BLaER1 treated with 17β-estradiol and CSF1 and Interleukin-3, amounts not matched to agents 10 nM and 100 nM (cell line): ENCODE data around the gene SMARCAL1.

Experiments used
- H3K27ac ChIP-seq, 11 experiments: shearing (Covaris generic); formaldehyde crosslinking; 2 replicates each; pipeline ENCODE4 v1.8.1; 2022
- H3K27me3 ChIP-seq, 11 experiments: shearing (Covaris generic); formaldehyde crosslinking; 2 replicates each; pipeline ENCODE4 v1.8.1; 2022
- H3K36me3 ChIP-seq, 11 experiments: shearing (Covaris generic); formaldehyde crosslinking; 2 replicates each; pipeline ENCODE4 v1.8.1; 2022
- H3K4me1 ChIP-seq, 10 experiments: shearing (Covaris generic); formaldehyde crosslinking; 2 replicates each; pipeline ENCODE4 v1.8.1; 2022
- H3K4me2 ChIP-seq, 11 experiments: shearing (Covaris generic); formaldehyde crosslinking; 2 replicates each; pipeline ENCODE4 v1.8.1; 2022
- H3K4me3 ChIP-seq, 10 experiments: shearing (Covaris generic); formaldehyde crosslinking; 2 replicates each; pipeline ENCODE4 v1.8.1; 2022
- H3K9ac ChIP-seq, 11 experiments: shearing (Covaris generic); formaldehyde crosslinking; 2 replicates each; pipeline ENCODE4 v1.8.1; 2022
- H3K9me3 ChIP-seq, 11 experiments: shearing (Covaris generic); formaldehyde crosslinking; replicated peaks in 1 of 11; 2 replicates each; pipeline ENCODE4 v1.8.1; 2022
- H4K20me1 ChIP-seq, 11 experiments: shearing (Covaris generic); formaldehyde crosslinking; 2 replicates each; pipeline ENCODE4 v1.8.1; 2022
- Cebpa-rat ChIP-seq, 11 experiments: shearing (Covaris generic); IDR thresholded peaks; 2 replicates each; pipeline ENCODE4 v1.8.1; 2022

Gene SMARCAL1

GRCh38 chr2:216404010-216404618 is 8.2 kb upstream of the SMARCAL1 start:
- Histone ChIP-seq H3K4me3 (no peak overlapping the region), H4K20me1 (no peaks in the 10 kb centered on the region), H3K4me2 (no peak overlapping the region), H3K27me3 (0 out of 22 replicates have a peak, but pooled peaks cover 0 to 4% (median 0%) of the 10 kb centered on the region in 11 experiments), H3K9me3 (peaks cover 0 to 8% (median 0%) of the 10 kb centered on the region in 11 experiments; a peak in 3 of 22 replicates), H3K27ac (no peak overlapping the region), H3K36me3 (no peaks in the 10 kb centered on the region), H3K4me1 (peaks cover 8 to 20% (median 11%) of the 10 kb centered on the region in 10 experiments; a peak in 19 of 20 replicates), H3K9ac (no peak overlapping the region)
- no peak for TF ChIP-seq Cebpa-rat (IDR thresholded peaks at IDR 0.05)

- peaks cover 0 to 7% (median 0%) of the 10 kb centered on the region in 11 experiments; a peak in 3 of 22 replicates for H3K9me3 ChIP-seq
- H3K36me3 ChIP-seq, result no peaks in the 10 kb centered on the region
- peak overlapping the region; percentile 5 to 64 (median 55) for H3K4me2 ChIP-seq
- H3K27ac ChIP-seq, result no peak overlapping the region
- H4K20me1 ChIP-seq, result no peaks in the 10 kb centered on the region
- H3K9ac ChIP-seq, result 0 out of 22 replicates have a peak overlapping the region, but pooled peaks of 1 of the 11 experiments have one; percentile 10
- peaks cover 8 to 14% (median 11%) of the 10 kb centered on the region in 10 experiments; a peak in 19 of 20 replicates for H3K4me1 ChIP-seq
- 0 out of 22 replicates have a peak, but pooled peaks cover 0 to 4% (median 0%) of the 10 kb centered on the region in 11 experiments for H3K27me3 ChIP-seq
- no peak overlapping the region for H3K4me3 ChIP-seq
- TF ChIP-seq Cebpa-rat (IDR thresholded peaks at IDR 0.05), result no peak
These were observed 6.7 kb upstream of the SMARCAL1 start for GRCh38 chr2:216405588-216405987.

- peaks cover 9 to 22% (median 12%) of the 10 kb centered on the region in 10 experiments; a peak in 19 of 20 replicates for H3K4me1 ChIP-seq
- H3K4me3 ChIP-seq, result no peak overlapping the region
- H4K20me1 ChIP-seq, result no peaks in the 10 kb centered on the region
- no peaks in the 10 kb centered on the region for H3K36me3 ChIP-seq
- H3K9me3 ChIP-seq, result no peaks in the 10 kb centered on the region
- H3K27me3 ChIP-seq, result 0 out of 22 replicates have a peak, but pooled peaks cover 0 to 4% (median 0%) of the 10 kb centered on the region in 11 experiments
- H3K9ac ChIP-seq, result no peak overlapping the region
- H3K27ac ChIP-seq, result no peak overlapping the region
- no peak for TF ChIP-seq Cebpa-rat (IDR thresholded peaks at IDR 0.05)
- H3K4me2 ChIP-seq, result no peak overlapping the region
These were observed 5.5 kb upstream of the SMARCAL1 start for GRCh38 chr2:216406826-216407225.

DNA sequence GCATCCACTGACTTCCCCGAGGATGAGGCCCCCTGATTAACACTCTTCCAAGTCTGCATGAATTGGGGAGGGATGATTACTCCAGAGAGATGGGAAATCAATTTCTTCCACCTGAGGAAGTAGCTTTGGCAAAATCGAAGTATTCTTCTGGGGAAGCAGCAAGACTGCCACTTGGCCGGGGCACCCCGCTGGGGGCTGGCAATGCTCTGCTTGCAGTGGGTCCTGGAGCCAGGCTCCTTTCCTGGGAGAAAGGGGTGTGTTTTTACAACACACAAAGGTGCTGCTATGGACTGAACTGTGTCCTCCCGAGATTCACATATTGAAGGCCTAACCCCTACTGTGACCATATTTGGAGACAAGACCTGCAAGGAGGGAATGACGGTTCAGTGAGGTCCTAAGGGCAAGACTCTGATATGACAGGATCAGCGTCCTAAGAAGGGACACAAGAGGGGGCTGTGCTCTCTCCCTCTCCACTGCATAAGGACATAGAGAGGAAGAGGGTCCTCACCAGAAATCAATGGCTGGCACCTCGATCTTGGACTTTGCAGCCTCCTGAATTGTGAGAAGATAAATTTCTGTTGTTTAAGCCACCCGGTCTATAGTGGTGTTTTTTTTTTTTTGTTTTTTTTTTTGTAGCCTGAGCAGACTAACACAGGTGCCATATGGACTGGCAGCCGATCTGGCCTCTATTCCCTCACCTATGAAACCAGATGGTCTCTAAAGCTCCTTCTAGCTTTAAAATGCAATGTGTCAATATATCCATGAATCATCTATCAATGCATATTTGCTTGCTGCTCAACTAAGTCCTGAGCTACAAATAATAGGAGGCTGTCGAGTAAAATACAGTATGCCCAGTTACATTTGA is 3.6 kb upstream of the SMARCAL1 start:
- peaks cover 9 to 31% (median 17%) of the 10 kb centered on the region in 10 experiments; a peak in 19 of 20 replicates for H3K4me1 ChIP-seq
- TF ChIP-seq Cebpa-rat (IDR thresholded peaks at IDR 0.05), result no peak
- H3K4me2 ChIP-seq, result no peak overlapping the region

DNA sequence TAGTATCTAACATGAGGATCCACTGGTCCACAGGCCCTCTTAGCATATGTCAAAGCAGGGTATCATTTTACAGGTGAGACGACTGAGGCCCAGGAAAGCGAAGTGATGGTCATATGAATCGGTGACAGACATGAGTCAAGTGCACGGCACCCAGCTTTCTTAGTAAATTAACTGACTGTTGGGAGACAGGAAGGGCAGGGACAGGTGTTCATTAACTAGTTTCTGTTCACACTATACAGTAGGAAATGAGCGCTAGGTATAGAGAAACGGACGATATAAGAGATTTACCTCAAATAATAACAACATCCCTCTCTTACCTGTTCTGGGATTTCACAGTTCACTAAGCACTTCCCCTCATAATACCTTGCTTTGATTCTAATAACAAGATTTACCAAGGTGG is 1.7 kb upstream of the SMARCAL1 start:
- H3K9ac ChIP-seq, result no peak overlapping the region
- H3K27me3 ChIP-seq, result 0 out of 22 replicates have a peak, but pooled peaks cover 0 to 4% (median 0%) of the 10 kb centered on the region in 11 experiments
- TF ChIP-seq Cebpa-rat (IDR thresholded peaks at IDR 0.05), result no peak
- H3K9me3 ChIP-seq, result no peaks in the 10 kb centered on the region
- no peaks in the 10 kb centered on the region for H4K20me1 ChIP-seq
- no peak overlapping the region for H3K4me3 ChIP-seq
- H3K36me3 ChIP-seq, result peaks cover 10 to 16% (median 12%) of the 10 kb centered on the region in 11 experiments
- peaks cover 4 to 26% (median 12%) of the 10 kb centered on the region in 10 experiments; a peak in 18 of 20 replicates for H3K4me1 ChIP-seq
- no peak overlapping the region for H3K27ac ChIP-seq
- no peak overlapping the region for H3K4me2 ChIP-seq

More for the DNA sequence above, 3.6 kb upstream of the SMARCAL1 start:
- H3K27me3 ChIP-seq, result 0 out of 22 replicates have a peak, but pooled peaks cover 0 to 4% (median 0%) of the 10 kb centered on the region in 11 experiments
- H3K9me3 ChIP-seq, result no peaks in the 10 kb centered on the region
- no peak overlapping the region for H3K27ac ChIP-seq
- no peaks in the 10 kb centered on the region for H3K36me3 ChIP-seq
- H3K9ac ChIP-seq, result no peak overlapping the region
- no peak overlapping the region for H3K4me3 ChIP-seq
- no peaks in the 10 kb centered on the region for H4K20me1 ChIP-seq

DNA sequence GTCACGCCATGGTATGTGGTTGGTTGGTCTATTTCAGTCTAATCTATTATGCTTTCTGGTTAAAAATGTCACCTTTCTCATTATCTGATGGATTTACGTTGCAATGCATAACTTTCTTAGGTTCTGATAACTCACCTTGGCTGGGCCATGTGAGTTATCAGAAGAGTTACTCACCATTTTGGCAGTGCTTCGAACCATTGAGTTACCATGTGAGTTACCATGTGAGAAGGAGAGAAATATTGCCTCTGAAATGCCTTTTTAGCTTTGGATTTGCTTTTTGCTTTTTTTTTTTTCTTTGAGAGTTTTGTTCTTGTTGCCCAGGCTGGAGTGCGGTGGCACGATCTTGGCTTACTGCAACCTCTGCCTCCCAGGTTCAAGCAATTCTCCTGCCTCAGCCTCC is 1.6 kb downstream of the SMARCAL1 start:
- Histone ChIP-seq H3K9me3 (no peaks in the 10 kb centered on the region), H3K27me3 (no peaks in the 10 kb centered on the region), H3K4me2 (peak overlapping the region in 8 of 11 experiments; percentile 5 to 84 (median 76); a peak in 7 of 22 replicates), H3K27ac (no peak overlapping the region), H3K9ac (no peak overlapping the region), H3K4me3 (no peak overlapping the region), H3K36me3 (peaks cover 30 to 50% (median 43%) of the 10 kb centered on the region in 11 experiments), H3K4me1 (peaks cover 10 to 38% (median 20%) of the 10 kb centered on the region in 10 experiments; a peak in 18 of 20 replicates), H4K20me1 (no peaks in the 10 kb centered on the region; a peak in 1 of 22 replicates)
- TF ChIP-seq Cebpa-rat (IDR thresholded peaks at IDR 0.05), result no peak

DNA sequence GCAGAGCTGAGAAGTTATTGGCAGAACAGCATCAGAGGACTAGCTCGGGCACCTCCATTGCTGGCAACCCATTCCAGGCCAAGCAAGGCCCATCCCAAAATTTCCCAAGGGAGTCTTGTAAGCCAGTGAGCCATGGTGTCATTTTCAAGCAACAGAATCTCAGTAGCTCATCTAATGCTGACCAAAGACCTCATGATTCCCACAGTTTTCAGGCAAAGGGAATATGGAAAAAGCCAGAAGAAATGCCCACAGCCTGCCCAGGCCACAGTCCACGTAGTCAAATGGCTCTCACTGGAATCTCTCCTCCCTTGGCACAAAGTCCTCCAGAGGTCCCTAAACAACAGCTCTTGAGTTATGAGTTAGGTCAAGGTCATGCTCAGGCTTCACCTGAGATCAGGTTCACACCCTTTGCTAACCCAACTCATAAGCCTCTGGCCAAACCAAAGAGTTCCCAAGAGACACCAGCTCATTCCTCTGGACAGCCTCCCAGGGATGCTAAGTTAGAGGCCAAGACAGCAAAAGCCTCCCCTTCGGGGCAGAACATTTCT is 2.6 kb downstream of the SMARCAL1 start:
- Histone ChIP-seq H3K4me2 (no peak overlapping the region), H3K9ac (no peak overlapping the region), H3K9me3 (no peaks in the 10 kb centered on the region), H3K36me3 (peaks cover 36 to 59% (median 52%) of the 10 kb centered on the region in 11 experiments), H3K27ac (no peak overlapping the region), H4K20me1 (no peaks in the 10 kb centered on the region; a peak in 1 of 22 replicates), H3K4me3 (no peak overlapping the region), H3K4me1 (peaks cover 10 to 38% (median 20%) of the 10 kb centered on the region in 10 experiments; a peak in 18 of 20 replicates), H3K27me3 (no peaks in the 10 kb centered on the region)
- TF ChIP-seq Cebpa-rat (IDR thresholded peaks at IDR 0.05), result no peak

DNA sequence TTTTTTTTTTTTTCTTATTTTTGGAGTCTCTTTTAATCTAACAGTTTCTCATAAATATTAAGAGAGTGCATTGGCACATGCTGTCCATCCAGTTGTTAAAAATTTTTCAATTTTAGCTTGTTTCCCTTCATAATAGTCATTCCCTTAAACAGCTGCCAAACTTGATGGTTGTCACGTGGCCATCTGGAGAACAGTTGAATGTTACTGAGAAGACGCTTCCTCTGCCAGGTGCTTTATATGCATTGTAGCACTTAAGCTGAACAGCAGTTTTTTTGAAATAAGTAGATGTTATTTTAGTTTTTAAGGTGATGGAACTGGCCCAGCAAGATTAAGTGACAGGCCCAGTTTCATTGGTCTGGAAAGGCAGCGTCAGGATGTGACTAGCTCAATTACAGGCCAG is 3.3 kb downstream of the SMARCAL1 start:
- Histone ChIP-seq H3K4me2 (no peak overlapping the region), H3K36me3 (peaks cover 43 to 66% (median 59%) of the 10 kb centered on the region in 11 experiments), H3K27me3 (no peaks in the 10 kb centered on the region), H3K9ac (no peak overlapping the region), H4K20me1 (no peaks in the 10 kb centered on the region; a peak in 1 of 22 replicates), H3K4me1 (peaks cover 10 to 38% (median 20%) of the 10 kb centered on the region in 10 experiments; a peak in 18 of 20 replicates), H3K4me3 (no peak overlapping the region), H3K9me3 (no peaks in the 10 kb centered on the region), H3K27ac (no peak overlapping the region)
- TF ChIP-seq Cebpa-rat (IDR thresholded peaks at IDR 0.05), result no peak
